ENCODE measurements around the gene VPS25.
A peak's percentile ranks its signal among the peaks of the same experiment; 100 is the strongest.

Gene VPS25

GRCh38 chr17:42744806-42745617 lies 28.2 kb upstream of the VPS25 start, which contains the start of gene EZH1:
Gene EZH1 (minus strand): TSS chr17:42745040. CDS start chr17:42728941, 16,099 bp downstream.
- Histone ChIP-seq H3K4me3 (ENCODE audit: low read depth, low read length) (peak within 1 kb of the TSS; percentile 73), H3K4me1 (ENCODE audit: control insufficient read depth, insufficient read depth, low read length) (peaks cover 9% of the 10 kb centered on the region), H3K27ac (ENCODE audit: extremely low read depth, low read depth, low read length) (peak within 1 kb of the TSS; percentile 79), H3K36me3 (ENCODE audit: control insufficient read depth in 2 of 2, insufficient read depth in 1 of 2, low read length in 2 of 2) (peaks cover 0 to 4% of the 10 kb centered on the region in 2 experiments; a peak in 1 of 3 replicates), H3K9me3 (ENCODE audit: control insufficient read depth, insufficient read depth, low read depth, low read length) (no peaks in the 10 kb centered on the region)
- ChIA-PET CTCF (interaction anchor here (0.6 to 3.6 kb wide), 2 partner anchors 18 to 919 kb away, joined by 5 to 30 read pairs; no protein-coding TSS in a partner anchor), POLR2A (interaction anchor here (1.6 kb wide), 1 partner anchor 18 kb away, joined by 5 read pairs; no protein-coding TSS in a partner anchor)
- TF ChIP-seq ZFP37 (tag by site-specific recombination; IDR thresholded peaks at IDR 0.05) (0 out of 2 replicates have a peak, but pooled peaks have one; percentile 17), TRIM28 (IDR thresholded peaks at IDR 0.05; ENCODE audit: borderline replicate concordance, low read length) (no peak), ZNF670 (tag by site-specific recombination; IDR thresholded peaks at IDR 0.05; ENCODE audit: low read depth) (no peak), CTCF (tag by site-specific recombination; IDR thresholded peaks at IDR 0.05) (no peak), ZNF266 (tag by site-specific recombination; IDR thresholded peaks at IDR 0.05; ENCODE audit: low read depth) (no peak), ZNF843 (tag by site-specific recombination; IDR thresholded peaks at IDR 0.05) (no peak), ZNF645 (tag by site-specific recombination; IDR thresholded peaks at IDR 0.05) (no peak), PATZ1 (tag by site-specific recombination; IDR thresholded peaks at IDR 0.05) (peak; percentile 94), ZBTB10 (tag by site-specific recombination; IDR thresholded peaks at IDR 0.05) (no peak), OSR2 (tag by site-specific recombination; IDR thresholded peaks at IDR 0.05) (peak; percentile 55; the same call in 1 of the 2 replicates), ZNF621 (tag by site-specific recombination; IDR thresholded peaks at IDR 0.05) (no peak), ZBTB20 (tag by site-specific recombination; IDR thresholded peaks at IDR 0.05) (peak; percentile 82), ZNF239 (tag by site-specific recombination; IDR thresholded peaks at IDR 0.05) (no peak), ZNF639 (tag by site-specific recombination; IDR thresholded peaks at IDR 0.05) (no peak), SCRT1 (tag by site-specific recombination; IDR thresholded peaks at IDR 0.05; ENCODE audit: borderline replicate concordance) (no peak), ZNF398 (tag by site-specific recombination; IDR thresholded peaks at IDR 0.05) (peak; percentile 89), ZNF18 (tag by site-specific recombination; IDR thresholded peaks at IDR 0.05) (no peak), ZBTB44 (tag by site-specific recombination; IDR thresholded peaks at IDR 0.05) (no peak), SP3 (tag by site-specific recombination; IDR thresholded peaks at IDR 0.05) (peak; percentile 83), ZNF555 (tag by site-specific recombination; conservative IDR thresholded peaks at IDR 0.05) (no peak), ZNF660 (tag by site-specific recombination; IDR thresholded peaks at IDR 0.05) (peak; percentile 46; the same call in 1 of the 2 replicates), ZNF423 (tag by site-specific recombination; IDR thresholded peaks at IDR 0.05) (no peak)
